HG02973 (cell line): ENCODE results near the gene IMPDH2.

Source experiments
- ATAC-seq: cut with Tn5 transposase; IDR thresholded peaks from one replicate; pipeline ENCODE4 v1.9.1; 2021; ENCODE audit warnings: moderate library complexity; ENCODE audit not compliant: unreplicated experiment

IMPDH2 gene

GRCh38 chr3:49028673-49029562, at the start of gene IMPDH2:
TSS of gene IMPDH2 (minus strand) at chr3:49029398. CDS start at chr3:49029350, 48 bp downstream.
- peak; percentile 80 for ATAC-seq

GRCh38 chr3:49076646-49077045, 47.4 kb upstream of the IMPDH2 start:
- no peak for ATAC-seq

DNA sequence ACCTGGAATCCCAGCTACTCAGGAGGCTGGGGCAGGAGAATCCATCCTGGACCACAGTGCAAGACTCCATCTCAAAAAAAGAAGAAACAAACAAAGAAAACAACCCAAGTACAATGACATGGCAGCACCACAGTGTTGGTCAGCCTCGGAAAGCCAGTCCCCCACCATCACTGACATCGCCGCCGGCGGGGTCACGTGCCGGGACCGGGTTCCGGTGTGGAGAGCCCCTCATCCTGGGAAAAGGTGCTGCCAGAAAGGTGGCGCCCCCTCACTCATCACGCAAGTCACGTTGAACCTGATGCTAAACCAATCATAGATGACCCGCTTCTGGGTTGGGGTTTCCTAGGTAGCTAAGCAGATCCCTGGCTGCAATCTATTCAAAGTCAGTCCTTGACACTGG, 46.9 kb upstream of the IMPDH2 start:
- no peak for ATAC-seq

DNA sequence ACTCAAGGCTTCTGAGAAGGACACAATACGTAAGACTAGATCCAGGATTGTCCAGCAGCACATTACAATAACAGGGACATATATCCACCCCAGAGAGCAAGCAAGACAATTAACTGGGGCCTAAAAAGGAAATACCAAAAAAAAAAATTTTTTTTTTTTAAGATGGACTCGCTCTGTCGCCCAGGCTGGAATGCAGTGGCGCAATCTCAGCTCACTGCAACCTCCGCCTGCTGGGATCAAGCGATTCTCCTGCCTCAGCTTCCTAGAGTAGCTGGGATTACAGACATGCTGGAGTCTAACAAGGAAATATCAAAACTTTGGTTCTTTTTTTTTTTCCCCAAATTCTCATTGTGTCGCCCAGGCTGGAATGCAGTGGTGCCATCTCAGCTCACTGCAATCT, 28.8 kb upstream of the IMPDH2 start:
- no peak for ATAC-seq

- ATAC-seq = no peak
Measured at GRCh38 chr3:49057268-49057667, 28.1 kb upstream of the IMPDH2 start.

GRCh38 chr3:49054344-49054862, 25.2 kb upstream of the IMPDH2 start:
- no peak for ATAC-seq

DNA sequence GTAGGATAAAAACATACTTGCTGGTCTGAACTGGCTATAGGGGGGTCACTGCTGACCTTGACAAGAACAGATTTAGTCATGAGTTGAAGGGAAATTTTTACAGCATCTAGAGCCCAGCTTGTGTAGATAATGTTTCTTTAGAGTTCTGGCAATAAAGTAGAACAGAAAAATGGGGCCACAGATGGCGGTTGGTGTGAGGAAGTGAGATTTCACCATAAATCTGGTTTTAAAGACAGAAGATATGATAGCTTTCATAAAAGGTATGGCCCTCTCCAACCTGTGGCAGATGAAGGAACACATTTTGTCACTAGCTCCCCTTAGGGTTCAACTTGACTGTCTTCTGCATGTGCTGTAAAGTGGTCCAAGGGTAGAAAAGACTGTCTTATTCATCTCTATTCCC, 24.3 kb upstream of the IMPDH2 start:
- ATAC-seq = no peak

GRCh38 chr3:49035281-49035680, 6.1 kb upstream of the IMPDH2 start:
- no peak for ATAC-seq

- no peak for ATAC-seq
Measured at GRCh38 chr3:49034650-49035049, 5.5 kb upstream of the IMPDH2 start.

DNA sequence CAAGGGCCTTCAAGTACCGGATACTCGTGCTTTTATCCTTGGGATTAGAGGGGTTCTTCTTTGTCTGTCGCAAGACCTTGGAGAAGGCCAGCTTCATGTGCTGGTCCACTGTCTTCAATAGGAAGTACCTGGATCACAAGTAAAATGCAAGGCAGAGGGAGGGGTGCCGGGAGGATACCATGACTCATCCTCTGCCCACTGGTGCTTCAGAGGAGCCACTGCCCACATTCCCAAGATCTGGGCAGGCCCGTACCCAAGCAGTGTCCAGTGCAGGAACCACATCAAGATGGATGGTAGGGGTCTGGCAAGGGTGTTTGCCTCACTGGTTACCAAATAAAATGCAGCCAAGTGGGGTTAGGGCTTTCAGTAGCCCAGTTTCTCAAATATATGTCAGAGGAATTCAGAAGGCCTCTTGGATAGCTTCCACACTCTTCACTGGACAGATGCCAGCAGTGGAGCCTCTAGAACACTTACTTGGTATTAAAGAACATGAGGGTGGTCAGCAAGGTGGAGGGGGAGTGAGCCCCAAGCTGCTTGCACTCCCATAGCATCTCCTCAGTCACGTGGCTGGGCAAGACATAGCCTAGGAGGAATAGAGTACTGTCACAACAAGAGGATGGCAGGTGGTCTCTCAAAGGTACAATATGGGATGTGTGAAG, 3.6 kb upstream of the IMPDH2 start:
- no peak for ATAC-seq

DNA sequence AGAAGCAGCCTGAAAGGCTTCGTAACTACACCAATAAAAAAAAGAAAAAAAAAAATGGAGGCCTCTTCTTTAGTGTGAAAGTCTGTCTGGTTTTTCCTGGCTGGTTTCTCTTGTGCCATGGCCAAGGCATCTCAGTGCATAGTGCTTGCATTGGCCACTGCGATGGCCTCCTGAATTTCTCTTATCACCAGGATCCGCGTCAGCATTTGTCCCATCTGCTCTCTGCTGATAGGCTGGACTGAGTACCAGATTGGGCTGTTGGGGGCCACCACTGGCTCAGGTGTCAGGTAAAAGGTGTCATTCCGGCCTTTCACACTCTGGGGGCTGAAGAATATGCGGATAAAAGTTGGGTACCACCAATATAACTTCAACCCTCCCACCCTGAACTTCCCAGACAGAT, 1.1 kb upstream of the IMPDH2 start:
- no peak for ATAC-seq

DNA sequence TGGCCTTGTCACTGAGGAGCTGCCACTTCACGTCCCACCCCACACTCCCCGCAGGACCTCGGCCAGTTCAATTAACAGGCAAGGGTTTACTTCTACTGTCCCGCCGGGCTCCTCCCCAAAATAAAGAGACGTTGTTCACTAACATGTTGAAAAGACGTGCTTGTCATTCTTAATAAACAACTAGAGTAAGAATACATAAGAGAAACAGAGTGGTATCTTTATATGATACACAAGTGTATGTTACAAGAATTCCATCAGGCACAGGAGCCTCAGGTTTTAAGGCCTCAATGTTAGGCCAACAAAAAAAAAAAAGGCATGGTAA, 326 bp upstream of the IMPDH2 start:
- ATAC-seq = no peak

DNA sequence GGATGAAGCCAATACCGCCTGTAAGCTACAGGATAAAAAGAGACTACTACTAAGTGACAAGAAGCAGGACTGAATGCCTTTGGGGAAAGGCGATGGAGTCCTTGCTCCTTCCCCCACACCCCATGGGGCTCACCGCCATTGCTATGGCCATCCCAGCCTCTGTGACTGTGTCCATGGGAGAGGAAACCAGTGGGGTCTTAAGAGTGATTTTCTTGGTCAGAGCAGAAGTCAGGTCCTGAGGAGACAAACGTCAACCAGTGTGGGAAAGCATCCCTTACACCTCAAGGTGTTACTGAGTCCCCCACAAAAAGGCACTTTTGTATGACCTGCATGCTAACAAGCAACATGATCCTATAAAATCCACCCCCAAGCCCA, 913 bp downstream of the IMPDH2 start:
- no peak for ATAC-seq

DNA sequence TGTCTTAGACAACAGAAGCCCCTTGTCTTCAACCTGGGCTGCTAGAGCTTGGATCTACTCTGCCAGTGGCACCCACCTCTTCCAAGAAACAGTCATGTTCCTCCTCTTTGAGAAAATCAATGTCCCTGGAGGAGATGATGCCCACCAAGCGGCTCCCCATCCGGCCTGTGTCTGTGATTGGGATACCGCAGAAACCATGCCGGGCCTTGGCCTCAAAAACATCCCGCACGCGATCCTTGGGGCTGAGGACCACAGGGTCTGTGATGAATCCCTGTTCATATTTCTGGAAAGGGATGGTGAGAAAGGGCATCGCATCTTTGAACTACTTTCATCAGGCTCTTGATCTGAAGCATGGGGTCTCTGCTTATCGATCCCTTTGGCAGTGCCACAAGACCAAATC, 1.6 kb downstream of the IMPDH2 start:
- no peak for ATAC-seq

DNA sequence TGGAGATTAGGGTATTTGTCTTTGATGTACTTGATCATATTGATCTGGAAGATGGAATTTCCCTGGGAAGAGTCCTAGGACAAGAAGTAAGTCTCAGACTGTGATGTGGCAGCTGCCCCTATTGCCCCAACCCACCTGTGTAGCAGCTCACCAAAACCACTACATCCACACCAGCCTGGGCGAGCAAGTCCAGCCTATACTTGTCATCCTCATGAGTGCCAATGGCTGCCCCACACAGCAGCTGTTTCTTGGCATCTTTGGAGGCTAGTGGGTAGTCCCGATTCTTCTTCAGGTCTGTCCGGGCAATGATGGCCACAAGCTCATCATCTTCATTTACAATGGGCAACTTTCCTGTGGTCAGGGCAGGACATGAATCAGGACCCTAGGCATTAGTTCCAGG, 2.7 kb downstream of the IMPDH2 start:
- no peak for ATAC-seq

- no peak for ATAC-seq
Measured at GRCh38 chr3:49025793-49026520, 3.2 kb downstream of the IMPDH2 start.

DNA sequence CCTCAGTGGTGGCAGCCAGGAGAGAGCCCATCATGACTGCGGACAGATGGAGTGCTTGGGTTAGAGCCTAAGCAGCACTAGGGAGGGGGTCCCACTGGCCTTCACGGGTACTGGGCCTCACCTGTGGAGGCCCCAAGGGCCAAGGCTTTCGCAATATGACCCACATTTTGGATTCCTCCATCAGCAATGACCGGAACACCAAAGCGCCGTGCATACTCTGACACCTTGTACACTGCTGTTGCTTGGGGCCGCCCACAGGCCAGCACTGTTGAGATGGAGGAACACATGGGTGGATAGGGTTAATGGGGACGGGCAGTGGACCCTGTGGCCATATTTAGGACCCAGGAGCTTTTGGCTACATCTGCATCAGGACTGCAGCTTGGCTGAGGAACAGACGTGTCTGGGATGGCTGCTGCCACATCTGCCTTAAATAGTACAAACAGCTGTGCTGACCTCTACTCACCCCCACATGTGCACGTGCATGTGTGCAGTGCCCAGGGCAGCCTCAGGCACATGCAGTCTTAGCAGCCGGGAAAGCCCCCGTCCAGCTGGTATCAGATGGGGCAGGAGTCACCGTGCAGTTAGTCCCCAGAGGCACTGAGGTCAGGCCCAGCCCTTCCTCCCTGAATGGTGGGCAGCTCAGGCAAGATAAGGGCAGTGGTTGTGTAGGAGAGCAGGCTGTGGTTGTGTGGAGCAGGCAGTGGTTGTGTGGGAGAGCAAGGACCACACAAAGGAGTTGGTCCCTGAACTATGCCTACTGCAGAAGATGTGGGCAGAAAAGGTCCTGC, 4.0 kb downstream of the IMPDH2 start:
- ATAC-seq = no peak

- no peak for ATAC-seq
Measured at GRCh38 chr3:49024449-49024848, 4.7 kb downstream of the IMPDH2 start.

- ATAC-seq = no peak
Measured at GRCh38 chr3:49023775-49024174, 5.4 kb downstream of the IMPDH2 start.

GRCh38 chr3:49022688-49023171, 6.5 kb downstream of the IMPDH2 start:
- no peak for ATAC-seq
